IMR-90 (cell line): ENCODE measurements around the gene CLEC1A. TPM values are rescaled to one million over a fixed set of nuclear protein-coding genes. Genes with fewer than 3 reads are reported as not detected.

Experiments used
- ATAC-seq: fragments of 200-7000 bp; cut with Tn5 transposase; 2 replicates; pipeline ENCODE4 v1.9.1; 2020; ENCODE audit warnings: low read depth, mild to moderate bottlenecking, moderate library complexity
- BruUV-seq: library from RNA; stranded (reverse); fragments of 400-500 nt; replicated peaks from 2 replicates; lab custom pipeline; 2021; lab: Mats Ljungman, UMichigan
- CTCF ChIA-PET: fragments of 300-600 bp; formaldehyde crosslinking; extraction: SDS; loops from one replicate; lab custom pipeline; 2021; ENCODE audit warnings: antibody characterized with exemption; lab: Yijun Ruan, JAX
- POLR2A ChIA-PET: fragments of 300-600 bp; sonication (Branson Sonifier 250); formaldehyde crosslinking; loops from one replicate; lab custom pipeline; 2022; ENCODE audit warnings: antibody characterized with exemption; ENCODE audit not compliant: unreplicated experiment; lab: Charles Lee
- DNase-seq: peaks from one replicate; pipeline ENCODE4 v3.0.0; 2013
- H2AFZ ChIP-seq: replicated peaks from 2 replicates; pipeline ENCODE3; 2013; ENCODE audit warnings: low read length, mild to moderate bottlenecking; ENCODE audit not compliant: poor library complexity
- H2AK5ac ChIP-seq: 2 replicates; pipeline ENCODE4 v1.6.1; 2013; ENCODE audit warnings: low read depth, low read length, inconsistent platforms
- H2AK9ac ChIP-seq: replicated peaks from 2 replicates; pipeline ENCODE3; 2013; ENCODE audit warnings: mild to moderate bottlenecking, low read depth, low read length, moderate library complexity; ENCODE audit not compliant: poor library complexity
- H2BK120ac ChIP-seq: 2 replicates; pipeline ENCODE4 v1.6.1; 2013; ENCODE audit warnings: low read depth, low read length, inconsistent platforms
- H2BK15ac ChIP-seq: 3 replicates; pipeline ENCODE4 v1.6.1; 2013; ENCODE audit warnings: low read depth, low read length, inconsistent platforms
- H2BK20ac ChIP-seq: 2 replicates; pipeline ENCODE4 v1.6.1; 2013; ENCODE audit warnings: low read depth, mild to moderate bottlenecking, inconsistent platforms, low read length, moderate library complexity
- H2BK5ac ChIP-seq: 2 replicates; pipeline ENCODE4 v1.6.1; 2013; ENCODE audit warnings: mild to moderate bottlenecking, low read depth, low read length, inconsistent platforms; ENCODE audit not compliant: poor library complexity, severe bottlenecking
- H3K14ac ChIP-seq: replicated peaks from 2 replicates; pipeline ENCODE4 v1.6.1; 2013; ENCODE audit warnings: low read depth, low read length, inconsistent platforms
- H3K18ac ChIP-seq: 2 replicates; pipeline ENCODE4 v1.6.1; 2013; ENCODE audit warnings: low read depth, low read length, control low read depth
- H3K23ac ChIP-seq: 2 replicates; pipeline ENCODE4 v1.6.1; 2013; ENCODE audit warnings: low read depth, low read length, inconsistent platforms
- H3K27ac ChIP-seq: 2 replicates; pipeline ENCODE4 v1.5.1; 2013; ENCODE audit warnings: mild to moderate bottlenecking, control low read depth, low read length; ENCODE audit not compliant: insufficient read depth
- H3K27me3 ChIP-seq: 2 replicates; pipeline ENCODE4 v1.6.1; 2013; ENCODE audit warnings: low read length; ENCODE audit not compliant: control insufficient read depth, insufficient read depth
- H3K36me3 ChIP-seq: 2 replicates; pipeline ENCODE4 v1.6.1; 2013; ENCODE audit warnings: low read length, mixed read lengths; ENCODE audit not compliant: control insufficient read depth, insufficient read depth
- H3K4ac ChIP-seq: 2 replicates; pipeline ENCODE4 v1.6.1; 2013; ENCODE audit warnings: low read depth, low read length, inconsistent platforms
- H3K4me1 ChIP-seq: 2 replicates; pipeline ENCODE4 v1.6.1; 2013; ENCODE audit warnings: low read length, mixed read lengths; ENCODE audit not compliant: control insufficient read depth, insufficient read depth
- H3K4me2 ChIP-seq: 2 replicates; pipeline ENCODE4 v1.6.1; 2013; ENCODE audit warnings: low read depth, mild to moderate bottlenecking, control low read depth, low read length, moderate library complexity
- H3K4me3 ChIP-seq: 2 replicates; pipeline ENCODE4 v1.5.1; 2013; ENCODE audit warnings: low read depth, mild to moderate bottlenecking, control low read depth, low read length, moderate library complexity; ENCODE audit not compliant: insufficient read depth
- H3K56ac ChIP-seq: 2 replicates; pipeline ENCODE4 v1.6.1; 2013; ENCODE audit warnings: low read length, inconsistent platforms; ENCODE audit not compliant: insufficient read depth; ENCODE audit errors: extremely low read depth
- H3K79me1 ChIP-seq, 2 experiments: 2 replicates each; pipeline ENCODE4 v1.6.1; 2013; ENCODE audit warnings: low read length in 2 of 2, inconsistent platforms in 1 of 2, low read depth in 1 of 2
- H3K9ac ChIP-seq: 2 replicates; pipeline ENCODE4 v1.6.1; 2013; ENCODE audit warnings: low read depth, low read length, control low read depth
- H3K9me1 ChIP-seq: 2 replicates; pipeline ENCODE4 v1.6.1; 2013; ENCODE audit warnings: low read length, inconsistent platforms; ENCODE audit not compliant: insufficient read depth
- H3K9me3 ChIP-seq: 2 replicates; pipeline ENCODE4 v1.6.1; 2013; ENCODE audit warnings: low read length; ENCODE audit not compliant: control insufficient read depth, insufficient read depth
- H4K20me1 ChIP-seq: 2 replicates; pipeline ENCODE4 v1.6.1; 2013; ENCODE audit warnings: low read length, inconsistent platforms; ENCODE audit not compliant: insufficient read depth
- H4K5ac ChIP-seq: 2 replicates; pipeline ENCODE4 v1.6.1; 2013; ENCODE audit warnings: mild to moderate bottlenecking, low read depth, low read length, control low read depth
- H4K8ac ChIP-seq, 2 experiments: 2 replicates each; pipeline ENCODE4 v1.6.1; 2013; ENCODE audit warnings: low read depth in 2 of 2, low read length in 2 of 2, control low read depth in 1 of 2, inconsistent platforms in 1 of 2
- H4K91ac ChIP-seq: 2 replicates; pipeline ENCODE4 v1.6.1; 2013; ENCODE audit warnings: low read depth, low read length, inconsistent platforms; ENCODE audit not compliant: insufficient read depth
- BHLHE40 ChIP-seq: fragments of 150-350 bp; IDR thresholded peaks from 2 replicates; pipeline ENCODE4 v1.6.1; 2016; ENCODE audit warnings: mild to moderate bottlenecking, low read depth, low read length
- CEBPB ChIP-seq: IDR thresholded peaks from 2 replicates; pipeline ENCODE4 v1.6.1; 2012; ENCODE audit warnings: low read depth, low read length, improper control_type of control experiment
- CHD1 ChIP-seq: IDR thresholded peaks from 2 replicates; pipeline ENCODE4 v1.6.1; 2012; ENCODE audit warnings: low read depth, low read length, improper control_type of control experiment
- CTCF ChIP-seq: conservative IDR thresholded peaks from 2 replicates; pipeline ENCODE4 v1.5.1; 2012; ENCODE audit warnings: mild to moderate bottlenecking, low read depth, low read length, improper control_type of control experiment
- ELK1 ChIP-seq: fragments of 150-350 bp; IDR thresholded peaks from 2 replicates; pipeline ENCODE4 v1.6.1; 2016; ENCODE audit warnings: low read depth, mild to moderate bottlenecking, low read length, moderate library complexity, borderline replicate concordance
- FOS ChIP-seq: fragments of 150-350 bp; IDR thresholded peaks from 2 replicates; pipeline ENCODE4 v1.6.1; 2016; ENCODE audit warnings: low read depth, low read length
- MAFK ChIP-seq: IDR thresholded peaks from 2 replicates; pipeline ENCODE4 v1.6.1; 2012; ENCODE audit warnings: low read depth, low read length, improper control_type of control experiment
- MAZ ChIP-seq: IDR thresholded peaks from 2 replicates; pipeline ENCODE4 v1.6.1; 2012; ENCODE audit warnings: low read depth, mild to moderate bottlenecking, low read length, improper control_type of control experiment, moderate library complexity, borderline replicate concordance
- MXI1 ChIP-seq: IDR thresholded peaks from 2 replicates; pipeline ENCODE4 v1.6.1; 2012; ENCODE audit warnings: low read depth, mild to moderate bottlenecking, low read length, moderate library complexity, borderline replicate concordance
- NFE2L2 ChIP-seq: fragments of 150-350 bp; IDR thresholded peaks from 2 replicates; pipeline ENCODE4 v1.6.1; 2016; ENCODE audit warnings: low read depth, mild to moderate bottlenecking, low read length
- POLR2A ChIP-seq: IDR thresholded peaks from 2 replicates; pipeline ENCODE4 v1.6.1; 2012; ENCODE audit warnings: mild to moderate bottlenecking, low read depth, low read length
- RAD21 ChIP-seq: IDR thresholded peaks from 2 replicates; pipeline ENCODE4 v1.6.1; 2012; ENCODE audit warnings: low read length, improper control_type of control experiment
- RCOR1 ChIP-seq: IDR thresholded peaks from 2 replicates; pipeline ENCODE4 v1.6.1; 2012; ENCODE audit warnings: mild to moderate bottlenecking, low read length, improper control_type of control experiment; ENCODE audit not compliant: insufficient replicate concordance
- RFX5 ChIP-seq: IDR thresholded peaks from 2 replicates; pipeline ENCODE4 v1.8.0; 2012; ENCODE audit warnings: low read depth, mild to moderate bottlenecking, low read length, moderate library complexity
- SMC3 ChIP-seq: fragments of 150-350 bp; IDR thresholded peaks from 2 replicates; pipeline ENCODE4 v1.6.1; 2016; ENCODE audit warnings: low read depth, mild to moderate bottlenecking, antibody characterized with exemption, low read length, moderate library complexity
- USF2 ChIP-seq: fragments of 150-350 bp; IDR thresholded peaks from 2 replicates; pipeline ENCODE4 v1.6.1; 2017; ENCODE audit warnings: mild to moderate bottlenecking, antibody characterized with exemption, low read length, low read depth
- WGBS, 2 experiments: methylation state at CpG; one replicate each; pipeline versions ENCODE4 v1.1.5 to v1.1.7; 2013; ENCODE audit warnings: missing lambda C conversion rate in 2 of 2; ENCODE audit not compliant: insufficient read length in 1 of 2; ENCODE audit errors: extremely low coverage in 2 of 2; 5-methylcytosine and 5-hydroxymethylcytosine counted together
- dilution Hi-C: fragments of 300-500 bp; cut with HindIII; formaldehyde crosslinking; loops from one replicate; pipeline ENCODE4 v1.14.3; 2018; ENCODE audit warnings: low sequenced_read_pairs; ENCODE audit not compliant: unreplicated experiment
- in situ Hi-C: fragments of 300-500 bp; cut with MboI; formaldehyde crosslinking; loops from 3 replicates; pipeline ENCODE4 v1.14.3; 2019; ENCODE audit warnings: low sequenced_read_pairs, inconsistent platforms, mixed read lengths
- intact Hi-C: fragments of 100-400 bp; cut with micrococcal nuclease; formaldehyde crosslinking; loops from 2 replicates; pipeline ENCODE4 v1.10.0; 2022
- polyA plus RNA-seq, 3 experiments: library from polyadenylated mRNA; depleted of rRNA; stranded (reverse); fragments of >200 nt; gene quantifications; 2 replicates each; pipeline ENCODE4 v1.2.3, GENCODE V29; 2012; ENCODE audit warnings: low replicate concordance in 1 of 3
- total RNA-seq: library from RNA; depleted of rRNA; stranded (reverse); fragments of >200 nt; gene quantifications from 2 replicates; pipeline ENCODE4 v1.2.3, GENCODE V29; 2012

Gene CLEC1A
- total and polyA plus RNA-seq, 2 of the 4 experiments (the other 2 are of a cell fraction), result not detected

- TF ChIP-seq ELK1 (no peak), CHD1 (no peak), RAD21 (no peak), MXI1 (no peak), RCOR1 (no peak), USF2 (no peak), SMC3 (no peak), NFE2L2 (no peak), MAFK (no peak), POLR2A (no peak), CTCF (no peak), BHLHE40 (no peak), RFX5 (no peak), FOS (no peak), MAZ (no peak), CEBPB (no peak)
- H4K5ac ChIP-seq, result no peak overlapping the region
- BruUV-seq, result no TSS peak
- H3K4me1 ChIP-seq, result no peaks in the 10 kb centered on the region
- H3K27ac ChIP-seq, result no peak overlapping the region
- ChIA-PET POLR2A (no interaction called here), CTCF (no interaction called here)
- in situ Hi-C loops (no loop called here), intact Hi-C loops (no loop called here), dilution Hi-C loops (no loop called here)
- H2BK20ac ChIP-seq, result no peak overlapping the region
- no peak overlapping the region for H2BK15ac ChIP-seq
- no peak overlapping the region for H3K56ac ChIP-seq
- no peak overlapping the region for H3K23ac ChIP-seq
- no peak overlapping the region for H4K91ac ChIP-seq
- no peaks in the 10 kb centered on the region; the same call in 1 of the 2 replicates for H3K27me3 ChIP-seq
- no peaks in the 10 kb centered on the region for H3K36me3 ChIP-seq
- no peak for DNase-seq
- H3K4me2 ChIP-seq, result no peak overlapping the region
- H4K8ac ChIP-seq, result no peak overlapping the region
- no CpG with 5 or more reads among the region's 5 CpGs for WGBS, 2 experiments
- H3K4ac ChIP-seq, result no peak overlapping the region
- H2AFZ ChIP-seq, result no peak overlapping the region
- no peak for ATAC-seq
- no peak overlapping the region for H3K9ac ChIP-seq
- H3K14ac ChIP-seq, result no peak overlapping the region
- no peak overlapping the region for H3K18ac ChIP-seq
- no peaks in the 10 kb centered on the region for H3K9me1 ChIP-seq
- no peak overlapping the region for H2BK120ac ChIP-seq
- no peak overlapping the region for H2AK5ac ChIP-seq
- no peak overlapping the region for H2BK5ac ChIP-seq
- no peak overlapping the region for H3K4me3 ChIP-seq
- H2AK9ac ChIP-seq, result no peak overlapping the region
- H3K9me3 ChIP-seq, result no peaks in the 10 kb centered on the region
- H3K79me1 ChIP-seq, result no peaks in the 10 kb centered on the region
- H4K20me1 ChIP-seq, result no peaks in the 10 kb centered on the region
These were observed 40.4 kb downstream of the CLEC1A start for GRCh38 chr12:10058387-10058786.
